ENCODE data around the gene CLIP4.

DNA sequence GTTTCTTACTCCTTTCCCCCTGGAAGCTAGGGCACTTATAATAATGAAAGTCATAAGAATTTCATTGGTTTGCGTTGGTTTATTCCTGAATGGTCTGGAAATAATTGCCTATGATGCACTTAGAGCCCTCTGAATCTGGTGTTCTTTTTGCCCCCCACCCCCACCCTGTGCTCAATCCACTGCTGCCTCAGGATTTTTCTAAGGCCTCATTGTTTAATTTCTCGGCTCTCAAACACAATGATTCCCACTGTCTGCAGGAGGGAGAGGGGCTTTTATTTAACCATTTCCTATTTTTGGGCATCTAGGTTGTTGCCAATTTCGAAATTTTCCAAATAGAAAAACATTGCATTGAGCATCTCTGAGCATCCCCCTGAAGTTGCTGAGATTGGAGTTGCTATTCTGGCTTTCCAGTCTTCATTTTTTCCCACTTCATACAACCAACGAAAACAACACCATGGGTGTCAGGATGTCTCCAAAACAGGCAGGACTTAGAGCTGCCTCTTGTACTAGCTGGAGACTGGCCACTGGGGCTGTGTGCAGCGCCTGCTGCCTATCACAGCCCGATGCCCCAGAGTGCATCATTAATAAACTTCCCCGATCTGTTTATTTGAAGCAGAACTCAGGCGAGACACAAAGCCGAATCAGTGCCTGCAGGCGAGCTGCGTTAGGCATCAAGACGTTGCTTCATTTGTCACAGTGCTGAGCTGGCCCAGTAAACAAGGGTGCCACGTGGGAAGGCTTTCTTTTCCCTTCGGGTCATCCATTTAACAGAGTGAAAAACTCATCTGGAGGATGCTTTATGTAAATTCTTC lies 39.1 kb upstream of the CLIP4 start:
- TF ChIP-seq, protein P1, sequence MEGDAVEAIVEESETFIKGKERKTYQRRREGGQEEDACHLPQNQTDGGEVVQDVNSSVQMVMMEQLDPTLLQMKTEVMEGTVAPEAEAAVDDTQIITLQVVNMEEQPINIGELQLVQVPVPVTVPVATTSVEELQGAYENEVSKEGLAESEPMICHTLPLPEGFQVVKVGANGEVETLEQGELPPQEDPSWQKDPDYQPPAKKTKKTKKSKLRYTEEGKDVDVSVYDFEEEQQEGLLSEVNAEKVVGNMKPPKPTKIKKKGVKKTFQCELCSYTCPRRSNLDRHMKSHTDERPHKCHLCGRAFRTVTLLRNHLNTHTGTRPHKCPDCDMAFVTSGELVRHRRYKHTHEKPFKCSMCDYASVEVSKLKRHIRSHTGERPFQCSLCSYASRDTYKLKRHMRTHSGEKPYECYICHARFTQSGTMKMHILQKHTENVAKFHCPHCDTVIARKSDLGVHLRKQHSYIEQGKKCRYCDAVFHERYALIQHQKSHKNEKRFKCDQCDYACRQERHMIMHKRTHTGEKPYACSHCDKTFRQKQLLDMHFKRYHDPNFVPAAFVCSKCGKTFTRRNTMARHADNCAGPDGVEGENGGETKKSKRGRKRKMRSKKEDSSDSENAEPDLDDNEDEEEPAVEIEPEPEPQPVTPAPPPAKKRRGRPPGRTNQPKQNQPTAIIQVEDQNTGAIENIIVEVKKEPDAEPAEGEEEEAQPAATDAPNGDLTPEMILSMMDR (conservative IDR thresholded peaks at IDR 0.05): no peak
- no peak for TF ChIP-seq EZH2 (IDR thresholded peaks at IDR 0.05; ENCODE audit: low read depth)

All from PC-9 (cell line).